ENCODE results near the gene CADM2. TPM values are rescaled to one million over a fixed set of nuclear protein-coding genes. Genes with fewer than 3 reads are reported as not detected.

Gene CADM2
- total and polyA plus RNA-seq, 3 donors from 2014 or later = 1.3 to 4.0 (median 2.7) TPM

- DNase-seq = no peak
- WGBS, 2 donors = 44 to 47% methylated on average over 1 of the region's 1 CpG
- Histone ChIP-seq H3K4me3 (no peak overlapping the region), H3K36me3 (ENCODE audit: low read depth, missing control alignments) (no peaks in the 10 kb centered on the region), H3K9me3 (no peaks in the 10 kb centered on the region), H3K4me1 (no peaks in the 10 kb centered on the region), H3K27me3 (no peaks in the 10 kb centered on the region), H3K27ac (no peak overlapping the region)
- intact Hi-C loops (cut with DNase I; ENCODE audit: low total_unique reads) = no loop called here
- TF ChIP-seq CTCF (IDR thresholded peaks at IDR 0.05) (no peak), POLR2A (IDR thresholded peaks at IDR 0.05) (no peak)
Observed at GRCh38 chr3:85176799-85177198, 218.0 kb downstream of the CADM2 start.

- no peak for DNase-seq
- no peaks in the 10 kb centered on the region for H3K36me3 ChIP-seq (ENCODE audit: low read depth, missing control alignments)
- H3K4me3 ChIP-seq = no peak overlapping the region
- WGBS, 2 donors = 81 to 84% methylated on average over 3 of the region's 3 CpGs
- TF ChIP-seq POLR2A (IDR thresholded peaks at IDR 0.05) (no peak), CTCF (IDR thresholded peaks at IDR 0.05) (no peak)
- intact Hi-C loops (cut with DNase I; ENCODE audit: low total_unique reads) = no loop called here
- no peaks in the 10 kb centered on the region for H3K27me3 ChIP-seq
- no peaks in the 10 kb centered on the region for H3K4me1 ChIP-seq
- no peak overlapping the region for H3K27ac ChIP-seq
- H3K9me3 ChIP-seq = no peaks in the 10 kb centered on the region
Observed at GRCh38 chr3:85182975-85183752, 224.4 kb downstream of the CADM2 start.

- no peaks in the 10 kb centered on the region for H3K9me3 ChIP-seq
- H3K27me3 ChIP-seq = no peaks in the 10 kb centered on the region
- no peak overlapping the region for H3K27ac ChIP-seq
- TF ChIP-seq POLR2A (IDR thresholded peaks at IDR 0.05) = no peak
- no peak for TF ChIP-seq CTCF (IDR thresholded peaks at IDR 0.05)
- H3K36me3 ChIP-seq (ENCODE audit: low read depth, missing control alignments) = no peaks in the 10 kb centered on the region
- intact Hi-C loops (cut with DNase I; ENCODE audit: low total_unique reads) = no loop called here
- no peak overlapping the region for H3K4me3 ChIP-seq
- WGBS, 2 donors = 69 to 73% methylated on average over 1 of the region's 1 CpG
- H3K4me1 ChIP-seq = no peaks in the 10 kb centered on the region
- no peak for DNase-seq
Observed at GRCh38 chr3:85185495-85185894, 226.7 kb downstream of the CADM2 start.

- no peaks in the 10 kb centered on the region for H3K4me1 ChIP-seq
- no peaks in the 10 kb centered on the region for H3K9me3 ChIP-seq
- WGBS, 2 donors = 91 to 96% methylated on average over 3 of the region's 3 CpGs
- no peak for DNase-seq
- H3K27ac ChIP-seq = no peak overlapping the region
- no peak for TF ChIP-seq POLR2A (IDR thresholded peaks at IDR 0.05)
- TF ChIP-seq CTCF (IDR thresholded peaks at IDR 0.05) = no peak
- no peaks in the 10 kb centered on the region for H3K36me3 ChIP-seq (ENCODE audit: low read depth, missing control alignments)
- H3K27me3 ChIP-seq = no peaks in the 10 kb centered on the region
- H3K4me3 ChIP-seq = no peak overlapping the region
- intact Hi-C loops (cut with DNase I; ENCODE audit: low total_unique reads) = no loop called here
Observed at GRCh38 chr3:85189731-85190130, 230.9 kb downstream of the CADM2 start.

- TF ChIP-seq CTCF (IDR thresholded peaks at IDR 0.05) (no peak), POLR2A (IDR thresholded peaks at IDR 0.05) (no peak)
- H3K4me1 ChIP-seq = no peaks in the 10 kb centered on the region
- no peaks in the 10 kb centered on the region for H3K9me3 ChIP-seq
- H3K27ac ChIP-seq = no peak overlapping the region
- no peaks in the 10 kb centered on the region for H3K36me3 ChIP-seq (ENCODE audit: low read depth, missing control alignments)
- 93 to 95% methylated on average over 2 of the region's 2 CpGs for WGBS, 2 donors
- intact Hi-C loops (cut with DNase I; ENCODE audit: low total_unique reads) = no loop called here
- no peaks in the 10 kb centered on the region for H3K27me3 ChIP-seq
- no peak overlapping the region for H3K4me3 ChIP-seq
- no peak for DNase-seq
Observed at GRCh38 chr3:85193565-85193964, 234.8 kb downstream of the CADM2 start.
